ENCODE results near the gene TOB1. TPM values are rescaled to one million over a fixed set of nuclear protein-coding genes. Genes with fewer than 3 reads are reported as not detected.
A peak's percentile ranks its signal among the peaks of the same experiment; 100 is the strongest.
"Not testable (repeated sequence)": the region's sequence is repeated elsewhere in the genome, so short reads cannot be mapped to it uniquely, and the experiment has no call there.

TOB1 gene
- total RNA-seq, 2 experiments from 2014 or later, result 40.7 to 44.7 TPM

- Mint-ChIP-seq H3K9me3 (no peaks in the 10 kb centered on the region), H3K27me3 (ENCODE audit: low read depth) (no peaks in the 10 kb centered on the region), H3K4me3 (no peak overlapping the region), H3K27ac (no peak overlapping the region), H3K36me3 (ENCODE audit: low read depth) (no peaks in the 10 kb centered on the region), H3K4me1 (ENCODE audit: low read depth) (peaks cover 60% of the 10 kb centered on the region)
- intact Hi-C loops (cut with micrococcal nuclease), result loop anchor here (1.0 to 2.0 kb wide), 2 partner anchors 14 to 37 kb away; no protein-coding TSS in a partner anchor
- no peak for DNase-seq
- CTCF ChIA-PET, result no interaction called here
These were observed 38.6 kb upstream of the TOB1 start for GRCh38 chr17:50904518-50905459.

- no peaks in the 10 kb centered on the region for H3K27me3 Mint-ChIP-seq (ENCODE audit: low read depth)
- H3K4me3 Mint-ChIP-seq, result no peak overlapping the region
These were observed 37.7 kb upstream of the TOB1 start for GRCh38 chr17:50903604-50904517.

GRCh38 chr17:50902372-50903353, 36.5 kb upstream of the TOB1 start:
- Mint-ChIP-seq H3K9me3 (no peaks in the 10 kb centered on the region), H3K4me3 (no peak overlapping the region), H3K27ac (no peak overlapping the region), H3K4me1 (ENCODE audit: low read depth) (peaks cover 44% of the 10 kb centered on the region), H3K36me3 (ENCODE audit: low read depth) (no peaks in the 10 kb centered on the region), H3K27me3 (ENCODE audit: low read depth) (no peaks in the 10 kb centered on the region)
- CTCF ChIA-PET, result interaction anchor here (1.0 to 1.7 kb wide), 3 partner anchors 19 to 50 kb away, joined by 3 to 4 read pairs (median 4); no protein-coding TSS in a partner anchor
- DNase-seq, result no peak
- intact Hi-C loops (cut with micrococcal nuclease), result no loop called here

More at GRCh38 chr17:50903604-50904517, 37.7 kb upstream of the TOB1 start:
- intact Hi-C loops (cut with micrococcal nuclease), result loop anchor here (1.0 to 2.0 kb wide), 2 partner anchors 15 to 37 kb away; no protein-coding TSS in a partner anchor
- Mint-ChIP-seq H3K4me1 (ENCODE audit: low read depth) (peaks cover 51% of the 10 kb centered on the region), H3K36me3 (ENCODE audit: low read depth) (no peaks in the 10 kb centered on the region), H3K9me3 (no peaks in the 10 kb centered on the region), H3K27ac (peak overlapping the region; percentile 68)
- CTCF ChIA-PET, result interaction anchor here (1.0 to 1.7 kb wide), 2 partner anchors 20 to 51 kb away, joined by 3 to 4 read pairs; no protein-coding TSS in a partner anchor
- DNase-seq, result peak; percentile 59

GRCh38 chr17:50900383-50900892, 34.3 kb upstream of the TOB1 start:
- no peaks in the 10 kb centered on the region for H3K36me3 Mint-ChIP-seq (ENCODE audit: low read depth)
- no peak for DNase-seq
- H3K27me3 Mint-ChIP-seq (ENCODE audit: low read depth), result no peaks in the 10 kb centered on the region
- no peak overlapping the region for H3K4me3 Mint-ChIP-seq
- no peak overlapping the region for H3K27ac Mint-ChIP-seq
- CTCF ChIA-PET, result interaction anchor here (0.7 kb wide), 1 partner anchor 48 kb away, joined by 3 read pairs; no protein-coding TSS in a partner anchor
- H3K4me1 Mint-ChIP-seq (ENCODE audit: low read depth), result peaks cover 37% of the 10 kb centered on the region
- intact Hi-C loops (cut with micrococcal nuclease), result no loop called here
- H3K9me3 Mint-ChIP-seq, result no peaks in the 10 kb centered on the region

GRCh38 chr17:50899559-50900319, 33.6 kb upstream of the TOB1 start:
- no peak overlapping the region for H3K27ac Mint-ChIP-seq

GRCh38 chr17:50899005-50899460, 32.9 kb upstream of the TOB1 start:
- CTCF ChIA-PET, result interaction anchor here (0.8 kb wide), 1 partner anchor 20 kb away, joined by 3 read pairs; no protein-coding TSS in a partner anchor
- Mint-ChIP-seq H3K4me1 (ENCODE audit: low read depth) (peaks cover 33% of the 10 kb centered on the region), H3K27ac (no peak overlapping the region), H3K36me3 (ENCODE audit: low read depth) (no peaks in the 10 kb centered on the region), H3K27me3 (ENCODE audit: low read depth) (no peaks in the 10 kb centered on the region), H3K4me3 (no peak overlapping the region), H3K9me3 (no peaks in the 10 kb centered on the region)
- intact Hi-C loops (cut with micrococcal nuclease), result no loop called here
- DNase-seq, result no peak

More at GRCh38 chr17:50899559-50900319, 33.6 kb upstream of the TOB1 start:
- Mint-ChIP-seq H3K4me1 (ENCODE audit: low read depth) (peaks cover 36% of the 10 kb centered on the region), H3K9me3 (no peaks in the 10 kb centered on the region), H3K36me3 (ENCODE audit: low read depth) (no peaks in the 10 kb centered on the region), H3K27me3 (ENCODE audit: low read depth) (no peaks in the 10 kb centered on the region), H3K4me3 (no peak overlapping the region)
- intact Hi-C loops (cut with micrococcal nuclease), result no loop called here
- CTCF ChIA-PET, result interaction anchor here (0.7 to 0.8 kb wide), 2 partner anchors 19 to 47 kb away, joined by 3 read pairs; no protein-coding TSS in a partner anchor
- DNase-seq, result no peak

GRCh38 chr17:50898369-50899004, 32.3 kb upstream of the TOB1 start:
- H3K9me3 Mint-ChIP-seq, result no peaks in the 10 kb centered on the region
- no peaks in the 10 kb centered on the region for H3K36me3 Mint-ChIP-seq (ENCODE audit: low read depth)
- intact Hi-C loops (cut with micrococcal nuclease), result no loop called here
- no peaks in the 10 kb centered on the region for H3K27me3 Mint-ChIP-seq (ENCODE audit: low read depth)
- CTCF ChIA-PET, result interaction anchor here (0.9 kb wide), 1 partner anchor 11 kb away, joined by 4 read pairs; no protein-coding TSS in a partner anchor
- H3K4me3 Mint-ChIP-seq, result no peak overlapping the region
- H3K4me1 Mint-ChIP-seq (ENCODE audit: low read depth), result peaks cover 28% of the 10 kb centered on the region
- no peak for DNase-seq
- H3K27ac Mint-ChIP-seq, result no peak overlapping the region

GRCh38 chr17:50894513-50894912, 28.4 kb upstream of the TOB1 start:
- intact Hi-C loops (cut with micrococcal nuclease); DNase-seq: not testable (repeated sequence)

GRCh38 chr17:50893183-50893993, 27.2 kb upstream of the TOB1 start:
- intact Hi-C loops (cut with micrococcal nuclease), result no loop called here
- Mint-ChIP-seq H3K27me3 (ENCODE audit: low read depth) (no peaks in the 10 kb centered on the region), H3K4me3 (no peak overlapping the region), H3K36me3 (ENCODE audit: low read depth) (no peaks in the 10 kb centered on the region), H3K4me1 (ENCODE audit: low read depth) (peaks cover 4% of the 10 kb centered on the region), H3K9me3 (no peaks in the 10 kb centered on the region), H3K27ac (no peak overlapping the region)
- CTCF ChIA-PET, result interaction anchor here (1.6 kb wide), 1 partner anchor 41 kb away, joined by 3 read pairs; no protein-coding TSS in a partner anchor
- DNase-seq, result no peak

More at GRCh38 chr17:50894513-50894912, 28.4 kb upstream of the TOB1 start:
- H3K36me3 Mint-ChIP-seq (ENCODE audit: low read depth); H3K4me3 Mint-ChIP-seq; H3K27me3 Mint-ChIP-seq (ENCODE audit: low read depth); H3K9me3 Mint-ChIP-seq; CTCF ChIA-PET; H3K4me1 Mint-ChIP-seq (ENCODE audit: low read depth); H3K27ac Mint-ChIP-seq: not testable (repeated sequence)
